ENCODE results near the gene PGS1.

Gene PGS1

DNA sequence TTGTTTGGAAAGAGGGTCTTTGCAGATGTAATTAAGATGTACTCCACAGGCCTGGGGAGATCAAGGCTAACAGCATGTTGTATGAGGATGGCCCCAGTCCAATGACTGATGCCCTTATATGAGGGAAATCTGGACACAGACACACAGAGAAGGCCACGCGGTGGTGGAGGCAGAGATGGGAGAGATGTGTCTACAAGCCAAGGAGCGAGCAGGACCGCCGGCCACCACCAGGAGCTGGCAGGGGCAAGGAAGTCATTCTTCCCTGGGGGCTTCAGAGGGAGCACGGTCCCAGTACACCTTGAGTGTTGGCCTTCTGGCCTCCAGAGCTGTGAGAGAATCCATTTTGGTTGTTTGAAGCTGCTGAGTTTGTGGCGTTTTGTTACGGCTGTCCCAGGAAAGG is 33.3 kb upstream of the PGS1 start:
- DNase-seq (ENCODE audit: low read depth, low spot score), result no peak
- TF ChIP-seq FOXP2 (optimal IDR thresholded peaks at IDR 0.05; ENCODE audit: control extremely low read depth, extremely low read length, insufficient read depth) (no peak), EZH2 (IDR thresholded peaks at IDR 0.05) (no peak), POLR2AphosphoS5 (IDR thresholded peaks at IDR 0.05; ENCODE audit: borderline replicate concordance, low read depth, low read length) (no peak)
- H3K9ac ChIP-seq (ENCODE audit: insufficient read length), result no peak overlapping the region
- no peak overlapping the region for H3K27ac ChIP-seq
- no peak overlapping the region for H3K4me3 ChIP-seq
- H3K36me3 ChIP-seq (ENCODE audit: insufficient read depth, low read length), result no peaks in the 10 kb centered on the region
- H3K9me3 ChIP-seq (ENCODE audit: low read depth, low read length), result no peaks in the 10 kb centered on the region

DNA sequence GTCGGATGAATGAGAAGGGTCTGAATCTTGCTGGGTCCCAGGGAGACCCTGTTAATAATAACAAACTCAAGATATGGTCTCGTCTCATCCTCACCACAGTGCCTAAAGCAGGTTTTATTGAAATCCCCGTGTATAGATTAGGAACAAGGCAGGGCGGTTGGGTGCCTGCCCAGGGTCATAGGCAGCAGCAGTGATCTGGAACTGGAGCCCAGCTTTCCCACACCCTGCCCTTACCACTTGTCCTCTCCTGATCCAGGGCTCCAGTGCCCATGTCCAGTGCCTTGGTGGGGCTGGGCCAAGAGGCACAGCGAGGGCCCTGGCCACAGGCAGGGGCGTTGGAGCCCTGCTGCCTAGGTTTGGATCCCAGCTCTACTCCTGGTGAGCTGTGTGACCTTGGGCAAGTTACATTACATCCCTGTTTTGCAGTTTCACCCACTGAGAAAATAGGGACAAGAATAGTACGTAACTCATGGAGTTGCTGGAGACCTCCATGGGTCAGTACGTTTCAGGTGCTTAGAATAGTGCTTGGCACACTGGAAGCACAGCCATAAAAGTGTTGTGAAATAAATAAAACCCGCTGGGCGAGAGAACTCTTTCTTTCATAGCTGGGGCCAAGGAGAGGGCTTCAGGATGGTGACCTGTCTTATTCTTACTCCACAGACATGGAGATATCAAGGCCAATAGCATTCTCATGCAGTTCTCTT is 32.5 kb upstream of the PGS1 start:
- no peaks in the 10 kb centered on the region for H3K9me3 ChIP-seq (ENCODE audit: low read depth, low read length)
- no peak for TF ChIP-seq FOXP2 (optimal IDR thresholded peaks at IDR 0.05; ENCODE audit: control extremely low read depth, extremely low read length, insufficient read depth)
- no peak for TF ChIP-seq POLR2AphosphoS5 (IDR thresholded peaks at IDR 0.05; ENCODE audit: borderline replicate concordance, low read depth, low read length)
- no peak for TF ChIP-seq EZH2 (IDR thresholded peaks at IDR 0.05)
- no peak for DNase-seq (ENCODE audit: low read depth, low spot score)
- no peak overlapping the region for H3K4me3 ChIP-seq
- H3K9ac ChIP-seq (ENCODE audit: insufficient read length), result no peak overlapping the region
- H3K27ac ChIP-seq, result no peak overlapping the region
- H3K36me3 ChIP-seq (ENCODE audit: insufficient read depth, low read length), result no peaks in the 10 kb centered on the region

DNA sequence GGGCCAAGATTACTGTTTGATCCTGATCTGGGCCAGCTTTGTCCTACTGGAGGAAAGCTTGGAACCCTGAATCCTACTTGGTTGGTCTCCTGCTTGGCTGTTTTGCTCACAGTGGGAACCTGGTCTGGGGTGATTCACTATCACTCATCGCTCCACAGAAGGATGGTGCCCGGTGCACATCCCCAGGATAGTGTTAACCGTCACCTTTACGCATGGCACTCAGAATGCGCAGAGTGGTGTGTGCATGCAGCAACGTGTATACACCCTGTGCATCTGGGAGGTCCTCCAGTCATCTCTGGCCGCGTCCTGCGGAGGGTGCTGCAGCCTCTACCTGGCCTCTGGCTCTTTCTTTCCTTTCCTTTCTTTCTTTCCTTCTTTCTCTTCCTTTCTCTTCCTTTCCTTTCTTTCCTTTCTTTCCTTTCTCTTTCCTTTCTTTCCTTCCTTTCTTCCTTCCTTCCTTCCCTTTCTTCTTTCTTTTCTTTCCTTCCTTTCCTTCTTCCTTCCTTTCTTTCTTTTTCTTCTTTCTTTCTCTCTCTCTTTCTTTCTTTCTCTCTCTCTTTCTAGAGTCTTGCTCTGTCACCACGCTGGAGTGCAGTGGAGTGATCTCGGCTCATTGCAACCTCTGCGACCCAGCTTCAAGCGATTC is 31.7 kb upstream of the PGS1 start:
- Histone ChIP-seq H3K4me3 (no peak overlapping the region), H3K9me3 (ENCODE audit: low read depth, low read length) (no peaks in the 10 kb centered on the region), H3K9ac (ENCODE audit: insufficient read length) (no peak overlapping the region), H3K36me3 (ENCODE audit: insufficient read depth, low read length) (no peaks in the 10 kb centered on the region), H3K27ac (no peak overlapping the region)
- DNase-seq (ENCODE audit: low read depth, low spot score), result no peak
- TF ChIP-seq FOXP2 (optimal IDR thresholded peaks at IDR 0.05; ENCODE audit: control extremely low read depth, extremely low read length, insufficient read depth) (no peak), EZH2 (IDR thresholded peaks at IDR 0.05) (no peak), POLR2AphosphoS5 (IDR thresholded peaks at IDR 0.05; ENCODE audit: borderline replicate concordance, low read depth, low read length) (no peak)

DNA sequence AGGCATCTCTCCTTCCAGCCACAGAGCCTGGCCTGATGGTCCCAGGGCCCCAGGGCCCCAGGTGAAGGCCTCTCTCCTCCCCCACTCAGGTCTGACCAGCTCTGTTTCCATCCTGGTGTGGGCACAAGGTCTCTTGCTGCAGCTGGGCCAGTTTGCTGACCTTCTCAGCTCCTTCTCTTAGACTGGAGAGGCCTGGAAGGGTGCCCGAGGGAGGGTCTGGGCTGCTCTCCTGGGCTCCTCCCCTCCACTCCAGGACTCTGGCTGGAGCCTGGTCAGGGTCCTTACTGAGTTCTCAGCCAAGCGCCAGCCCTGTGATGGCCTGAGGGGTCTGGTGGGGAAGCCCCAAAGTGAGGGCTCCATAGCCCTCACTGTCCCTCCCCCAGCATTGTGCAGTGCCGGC is 31.0 kb upstream of the PGS1 start:
- Histone ChIP-seq H3K9me3 (ENCODE audit: low read depth, low read length) (no peaks in the 10 kb centered on the region), H3K9ac (ENCODE audit: insufficient read length) (no peak overlapping the region)
- no peak for DNase-seq (ENCODE audit: low read depth, low spot score)

DNA sequence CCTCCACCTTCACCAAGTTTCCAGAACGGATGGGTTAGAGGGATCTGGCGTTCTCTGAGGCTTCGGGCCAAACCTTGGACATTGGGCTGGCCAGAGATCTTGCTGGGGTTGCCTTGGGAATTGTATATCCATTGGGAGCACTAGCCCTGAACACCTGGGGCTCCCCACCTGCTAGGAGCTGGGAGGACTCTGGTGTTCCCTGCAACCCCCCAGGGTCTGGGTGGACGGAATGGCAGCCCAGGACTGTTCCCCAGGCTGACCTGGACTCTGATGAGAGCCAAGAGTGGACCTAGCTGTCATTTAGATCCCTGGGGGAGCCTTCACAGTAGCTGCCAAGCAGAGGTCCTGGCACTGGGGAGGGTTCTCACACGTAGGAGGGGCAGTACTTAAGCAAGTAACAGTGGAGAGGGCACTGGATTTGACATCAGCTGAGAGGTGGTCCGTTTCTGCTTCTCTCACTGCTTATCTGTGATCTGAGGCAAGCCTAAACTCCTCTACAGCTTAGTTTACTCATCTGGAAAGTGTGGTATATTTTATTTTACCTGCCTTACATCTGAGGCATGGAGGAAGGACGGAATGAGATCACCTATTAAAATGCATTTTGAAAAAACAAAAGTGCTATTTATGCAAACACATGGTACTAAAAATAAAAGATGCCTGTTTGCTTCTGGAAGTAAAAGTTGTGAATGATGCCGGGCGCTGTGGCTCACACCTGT is 30.2 kb upstream of the PGS1 start:
- no peak for DNase-seq (ENCODE audit: low read depth, low spot score)
- TF ChIP-seq POLR2AphosphoS5 (IDR thresholded peaks at IDR 0.05; ENCODE audit: borderline replicate concordance, low read depth, low read length) (no peak), FOXP2 (optimal IDR thresholded peaks at IDR 0.05; ENCODE audit: control extremely low read depth, extremely low read length, insufficient read depth) (no peak), EZH2 (IDR thresholded peaks at IDR 0.05) (no peak)
- Histone ChIP-seq H3K4me3 (no peak overlapping the region), H3K36me3 (ENCODE audit: insufficient read depth, low read length) (no peaks in the 10 kb centered on the region), H3K9ac (ENCODE audit: insufficient read length) (no peak overlapping the region), H3K9me3 (ENCODE audit: low read depth, low read length) (no peaks in the 10 kb centered on the region), H3K27ac (no peak overlapping the region)

More for the DNA sequence above, 31.0 kb upstream of the PGS1 start:
- Histone ChIP-seq H3K27ac (no peak overlapping the region), H3K36me3 (ENCODE audit: insufficient read depth, low read length) (no peaks in the 10 kb centered on the region), H3K4me3 (no peak overlapping the region)
- no peak for TF ChIP-seq EZH2 (IDR thresholded peaks at IDR 0.05)
- no peak for TF ChIP-seq FOXP2 (optimal IDR thresholded peaks at IDR 0.05; ENCODE audit: control extremely low read depth, extremely low read length, insufficient read depth)
- TF ChIP-seq POLR2AphosphoS5 (IDR thresholded peaks at IDR 0.05; ENCODE audit: borderline replicate concordance, low read depth, low read length), result no peak

DNA sequence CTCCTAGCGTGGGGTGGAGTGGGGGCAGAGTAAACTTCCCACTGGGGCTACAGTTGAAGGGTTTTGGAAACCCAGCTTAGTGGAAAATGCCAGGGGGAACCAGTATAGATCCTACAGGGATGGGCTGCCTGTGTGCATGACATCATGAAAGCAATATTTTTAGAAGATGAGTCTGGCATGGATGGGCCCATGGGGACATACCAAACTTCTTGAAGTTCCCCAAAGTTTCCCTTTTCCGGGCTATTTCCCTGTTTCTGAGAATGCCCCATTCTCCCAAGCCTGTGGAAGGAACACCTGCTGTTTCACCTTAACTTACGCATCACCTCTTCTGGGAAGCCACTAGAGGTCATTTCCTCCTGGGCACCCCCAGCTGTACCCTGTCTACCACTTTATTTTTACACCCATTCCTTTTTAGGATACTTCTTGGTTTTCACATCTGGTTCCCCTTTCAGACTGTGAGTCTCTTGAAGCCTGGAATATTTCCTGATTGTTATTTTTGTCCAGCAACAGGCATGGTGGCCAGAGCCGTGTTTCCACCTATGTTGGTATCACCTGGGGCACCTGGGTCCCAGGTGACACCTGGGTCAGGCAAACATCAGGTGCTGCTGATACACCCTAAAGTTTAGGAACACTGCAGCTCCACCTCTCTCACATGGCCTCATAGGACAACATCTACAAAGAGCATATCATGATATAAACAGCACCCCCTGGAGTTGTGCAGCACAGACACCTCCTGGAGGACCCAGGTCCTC is 28.4 kb upstream of the PGS1 start:
- no peaks in the 10 kb centered on the region for H3K36me3 ChIP-seq (ENCODE audit: insufficient read depth, low read length)
- no peak overlapping the region for H3K27ac ChIP-seq
- no peak for DNase-seq (ENCODE audit: low read depth, low spot score)
- H3K9ac ChIP-seq (ENCODE audit: insufficient read length), result no peak overlapping the region
- TF ChIP-seq POLR2AphosphoS5 (IDR thresholded peaks at IDR 0.05; ENCODE audit: borderline replicate concordance, low read depth, low read length), result no peak
- no peak for TF ChIP-seq EZH2 (IDR thresholded peaks at IDR 0.05)
- no peak for TF ChIP-seq FOXP2 (optimal IDR thresholded peaks at IDR 0.05; ENCODE audit: control extremely low read depth, extremely low read length, insufficient read depth)
- no peaks in the 10 kb centered on the region for H3K9me3 ChIP-seq (ENCODE audit: low read depth, low read length)
- H3K4me3 ChIP-seq, result no peak overlapping the region

DNA sequence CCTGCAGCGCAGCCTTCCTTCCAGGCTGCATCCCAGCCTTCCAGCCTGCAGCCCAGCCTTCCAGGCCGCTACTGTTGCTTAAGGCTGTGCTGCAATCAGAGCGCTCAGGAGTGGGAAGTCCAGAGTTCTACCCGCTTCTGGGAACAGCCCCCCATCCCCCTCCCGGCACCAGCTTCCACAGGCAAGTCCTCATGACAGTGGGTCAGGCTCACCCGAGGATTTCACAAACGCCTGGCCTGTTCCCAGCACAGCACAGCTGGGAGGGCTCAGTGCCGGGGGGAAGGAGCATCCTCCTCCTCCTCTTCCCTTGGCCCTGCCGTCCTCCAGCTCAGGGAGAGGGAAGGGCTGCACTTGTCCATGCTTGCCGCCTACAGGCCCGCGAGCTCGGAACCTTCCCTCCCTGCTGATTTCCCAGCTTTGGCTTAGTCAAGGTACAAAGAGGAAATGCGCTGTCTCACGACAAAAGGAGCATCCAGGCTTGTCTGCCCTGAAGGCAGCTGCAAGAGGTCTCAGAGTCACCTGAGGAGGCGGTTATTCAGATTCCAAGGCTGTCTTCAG is 26.9 kb upstream of the PGS1 start:
- 0 out of 2 replicates have a peak overlapping the region, but pooled peaks have one; percentile 8 for H3K27ac ChIP-seq
- H3K9me3 ChIP-seq (ENCODE audit: low read depth, low read length), result no peaks in the 10 kb centered on the region
- TF ChIP-seq EZH2 (IDR thresholded peaks at IDR 0.05), result no peak
- TF ChIP-seq FOXP2 (optimal IDR thresholded peaks at IDR 0.05; ENCODE audit: control extremely low read depth, extremely low read length, insufficient read depth), result no peak
- TF ChIP-seq POLR2AphosphoS5 (IDR thresholded peaks at IDR 0.05; ENCODE audit: borderline replicate concordance, low read depth, low read length), result no peak
- no peaks in the 10 kb centered on the region for H3K36me3 ChIP-seq (ENCODE audit: insufficient read depth, low read length)
- H3K9ac ChIP-seq (ENCODE audit: insufficient read length), result no peak overlapping the region
- H3K4me3 ChIP-seq, result no peak overlapping the region
- no peak for DNase-seq (ENCODE audit: low read depth, low spot score)
